GM23338 (cell line): Measurements from ENCODE around the gene ATP4B.

Experiments used
- JUNB ChIP-seq: IDR thresholded peaks from one replicate; pipeline ENCODE4 v1.6.1; 2016; ENCODE audit warnings: antibody characterized with exemption; ENCODE audit not compliant: unreplicated experiment
- POLR2AphosphoS5 ChIP-seq: IDR thresholded peaks from 2 replicates; pipeline ENCODE4 v1.6.1; 2016; ENCODE audit warnings: antibody characterized with exemption, low read depth
- STAT1 ChIP-seq: IDR thresholded peaks from one replicate; pipeline ENCODE4 v1.6.1; 2016; ENCODE audit warnings: antibody characterized with exemption; ENCODE audit not compliant: unreplicated experiment

GRCh38 chr13:113610266-113610665 is 47.7 kb downstream of the ATP4B start:
- TF ChIP-seq POLR2AphosphoS5 (no peak), JUNB (no peak), STAT1 (no peak)
